DMS114 treated with DMSO at 0.1 percent for 48 hours (cell line): ENCODE data around the gene ZNF879.

Experiments
- DNase-seq: peaks from one replicate; lab custom pipeline; 2025; ENCODE audit not compliant: unreplicated experiment; lab: John Stamatoyannopoulos, UW

Gene ZNF879

GRCh38 chr5:179023528-179024189, at the start of gene ZNF879:
ZNF879 (plus strand) TSS chr5:179023804; CDS start chr5:179025005, 1,201 bp downstream.
- DNase-seq: peak; percentile 90

DNA sequence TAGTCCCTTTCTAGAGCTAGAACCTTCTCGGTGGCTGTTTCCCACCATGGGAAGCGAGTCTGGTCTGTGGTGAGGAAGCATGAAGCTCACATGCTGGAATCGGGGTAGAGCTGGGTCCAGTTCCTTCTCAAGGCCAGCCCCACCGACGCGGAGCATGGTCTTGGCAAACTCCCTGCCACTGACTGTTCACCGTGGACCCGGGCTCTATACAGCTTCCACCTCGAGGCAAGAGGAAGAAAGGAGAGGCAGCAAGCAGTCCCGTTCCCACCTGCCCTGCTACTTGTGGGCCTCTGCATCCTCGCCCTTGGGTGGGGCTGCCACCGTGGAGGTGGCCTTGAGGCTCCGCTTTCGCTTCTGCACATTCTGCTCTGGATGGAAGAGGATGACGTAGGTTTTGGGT, 42.2 kb upstream of the ZNF879 start:
- DNase-seq: no peak

DNA sequence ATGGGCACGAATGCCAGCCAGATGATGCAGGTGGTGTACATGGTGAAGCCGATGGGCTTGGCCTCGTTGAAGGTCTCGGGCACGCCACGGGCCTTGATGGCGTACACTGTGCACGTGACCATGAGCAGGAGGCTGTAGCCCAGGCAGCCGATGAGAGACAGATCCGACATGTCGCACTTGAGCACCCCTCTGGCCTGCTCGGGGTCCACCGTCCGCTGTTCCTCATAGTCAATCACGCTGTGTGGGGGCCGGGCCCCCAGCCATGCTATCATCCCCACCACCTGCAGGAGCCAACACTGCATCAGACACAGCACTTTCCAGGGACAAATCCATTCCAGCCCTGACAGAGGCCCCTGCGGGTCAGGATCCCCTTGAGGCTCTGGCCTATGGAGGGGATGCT, 40.7 kb upstream of the ZNF879 start:
- no peak for DNase-seq

GRCh38 chr5:178983728-178984127, 39.9 kb upstream of the ZNF879 start:
- no peak for DNase-seq

DNA sequence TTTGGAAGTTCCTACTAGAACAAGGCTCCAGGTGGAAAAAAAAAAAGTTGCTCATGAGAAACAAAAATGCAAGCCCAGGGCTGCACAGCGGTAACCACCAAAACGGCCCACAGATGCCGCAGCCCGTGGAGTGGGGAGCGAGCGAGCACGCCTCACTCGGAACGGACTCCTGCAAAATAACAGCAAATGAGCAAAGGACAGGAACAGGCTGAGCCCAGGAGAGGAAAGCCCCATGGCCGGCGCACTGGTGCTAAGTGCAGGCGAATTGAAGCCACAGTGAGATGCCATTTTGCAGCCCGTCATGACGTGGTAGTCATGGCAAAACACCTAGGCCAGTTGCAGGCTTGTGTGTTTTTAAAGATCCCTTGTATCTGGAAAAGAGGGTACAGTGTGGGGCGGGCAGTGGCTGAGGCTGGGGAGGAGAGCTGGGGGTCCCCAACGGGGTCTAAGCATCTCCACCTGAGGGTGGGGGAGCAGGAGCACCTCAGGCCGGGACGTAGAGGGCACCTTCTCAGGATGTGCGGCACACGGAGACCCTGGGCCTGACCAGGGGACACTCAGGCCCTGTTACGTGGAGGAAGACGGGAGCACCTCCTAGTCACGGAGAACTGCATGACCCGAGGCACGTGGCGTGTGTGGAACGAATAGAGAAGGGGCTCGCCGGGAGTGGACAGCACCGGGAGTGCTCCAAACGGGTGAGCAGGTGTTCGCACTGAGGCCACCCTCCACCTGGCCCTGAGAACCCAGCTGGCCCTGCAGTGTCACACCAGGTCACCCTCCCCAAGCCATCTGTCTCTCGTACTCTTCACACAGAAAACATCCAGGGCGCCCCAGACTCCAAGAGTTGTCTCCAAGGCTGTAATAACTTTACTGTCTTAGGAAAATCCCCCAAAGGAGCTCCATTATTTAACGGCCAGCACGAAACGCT, 39.2 kb upstream of the ZNF879 start:
- DNase-seq: no peak

GRCh38 chr5:178986326-178986960, 37.2 kb upstream of the ZNF879 start:
- no peak for DNase-seq

DNA sequence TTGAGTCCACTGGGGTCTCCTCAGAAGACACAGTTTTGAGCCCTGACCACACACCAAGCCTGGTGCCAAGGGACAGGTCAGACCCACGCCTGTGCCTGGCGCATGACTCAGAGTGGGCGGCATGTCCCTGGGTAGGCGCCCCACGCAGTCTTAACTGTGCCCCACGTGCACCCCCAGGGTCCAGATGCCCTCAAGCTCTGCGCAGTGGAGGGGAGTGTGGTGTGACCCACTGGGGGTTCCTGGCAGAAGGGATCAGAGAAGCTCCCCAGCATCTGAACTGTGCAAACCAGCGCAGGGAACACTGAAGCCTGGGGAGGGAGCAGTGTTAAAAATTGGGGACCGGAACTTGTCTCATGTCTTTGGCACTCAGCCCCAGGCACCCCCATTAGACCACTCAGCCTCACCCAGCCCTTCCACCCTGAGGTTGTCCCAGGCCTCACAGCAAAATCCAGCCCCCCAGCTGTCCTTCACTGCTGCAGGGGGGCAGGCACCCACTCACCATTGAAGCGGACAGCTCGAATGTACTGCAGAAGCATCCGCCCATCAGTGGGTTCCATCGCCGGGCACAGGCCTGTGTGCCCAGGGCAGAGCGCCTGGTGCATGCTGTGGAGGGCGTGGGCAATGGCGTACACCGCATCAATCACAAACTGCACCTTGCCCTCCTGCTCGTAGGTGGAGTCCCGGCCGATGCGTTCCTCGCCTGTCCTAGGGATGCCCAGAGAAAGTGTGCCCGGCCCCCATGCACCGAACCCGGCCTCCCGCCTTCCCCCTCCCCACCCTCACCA, 35.0 kb upstream of the ZNF879 start:
- no peak for DNase-seq

DNA sequence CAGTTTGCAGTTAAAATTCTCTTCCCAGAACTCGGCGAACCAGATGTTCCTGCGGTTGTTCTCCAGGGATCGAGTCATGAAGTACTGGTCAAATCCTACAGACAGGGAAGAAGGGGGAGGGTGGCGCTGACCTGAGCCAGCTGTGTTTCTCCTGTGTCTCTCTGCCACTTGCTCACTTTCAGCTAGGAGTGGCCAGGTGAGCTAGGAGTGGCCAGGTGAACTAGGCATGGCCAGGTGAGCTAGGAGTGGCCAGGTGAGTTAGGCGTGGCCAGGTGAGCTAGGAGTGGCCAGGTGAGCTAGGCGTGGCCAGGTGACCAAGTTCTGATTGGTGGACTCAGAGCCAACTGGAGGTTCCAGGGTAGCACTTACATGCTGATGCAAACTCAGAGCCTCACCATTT, 34.3 kb upstream of the ZNF879 start:
- no peak for DNase-seq

- no peak for DNase-seq
Observed at GRCh38 chr5:178990491-178990890, 33.1 kb upstream of the ZNF879 start.

GRCh38 chr5:178991190-178992145, 32.1 kb upstream of the ZNF879 start:
- DNase-seq: no peak

DNA sequence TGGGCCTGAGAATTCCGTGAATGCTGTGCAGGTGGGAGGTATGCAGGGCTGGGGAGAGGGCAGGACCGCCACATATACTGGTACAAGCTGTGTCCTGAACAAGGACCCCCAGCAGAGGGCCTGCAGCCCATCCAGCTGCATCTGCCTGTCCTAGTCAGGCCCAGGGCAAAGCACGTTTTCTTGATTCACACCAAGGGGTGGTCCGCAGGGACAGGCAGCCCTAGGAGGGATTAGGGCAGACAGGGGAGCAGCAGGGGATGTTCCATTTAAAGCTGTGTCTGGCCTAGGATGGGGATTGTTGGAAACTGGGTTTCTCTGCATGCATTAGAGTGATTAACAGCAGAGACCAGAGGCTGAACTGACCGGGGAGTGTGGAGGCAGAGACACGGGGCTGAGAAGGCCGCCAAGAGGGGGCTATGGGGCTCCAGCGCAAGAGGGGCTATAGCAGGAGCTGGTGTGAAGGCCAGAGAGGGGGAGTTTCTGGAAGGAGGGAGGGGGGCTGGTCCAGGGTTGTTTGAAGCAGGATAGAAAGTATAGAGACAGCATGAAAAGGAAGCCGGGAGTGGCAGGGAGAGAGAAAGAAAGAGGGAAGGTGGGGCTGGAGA, 31.2 kb upstream of the ZNF879 start:
- no peak for DNase-seq

- DNase-seq: no peak
Observed at GRCh38 chr5:178993236-178993765, 30.3 kb upstream of the ZNF879 start.

DNA sequence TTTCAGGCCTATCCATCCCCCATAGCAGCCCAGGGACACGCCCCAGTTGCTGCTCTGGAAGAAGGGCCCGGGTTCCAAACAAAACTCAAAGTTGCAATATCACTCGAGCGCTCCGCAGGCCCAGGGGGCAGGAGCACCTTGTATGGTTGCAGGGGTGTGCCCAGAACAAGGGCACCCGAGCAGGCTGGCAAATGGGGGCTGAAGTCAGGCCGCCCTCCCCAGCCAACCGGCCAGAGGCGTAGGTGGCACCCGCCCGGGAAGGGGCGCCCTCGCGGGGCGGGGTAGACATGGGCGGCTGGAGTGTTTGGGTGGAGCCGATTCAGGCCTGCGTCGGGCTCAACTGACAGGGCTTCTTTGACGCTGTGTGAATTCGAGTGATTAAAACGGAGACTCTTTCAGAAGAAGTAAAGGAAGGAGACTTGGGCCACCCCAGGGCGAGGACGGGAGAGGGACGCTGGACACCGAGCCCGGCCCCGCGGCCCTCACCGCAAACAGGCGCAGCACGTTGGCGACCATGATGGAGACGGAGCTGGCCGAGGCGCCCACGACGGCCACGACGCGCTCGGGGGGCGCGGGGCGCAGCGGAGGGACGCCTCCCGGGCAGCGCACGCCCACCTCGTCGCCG, 29.5 kb upstream of the ZNF879 start:
- DNase-seq: no peak

GRCh38 chr5:178994580-178995340, 28.8 kb upstream of the ZNF879 start, which contains the start of gene GRM6:
GRM6 (minus strand) TSS chr5:178995320; CDS start chr5:178994944, 376 bp downstream.
- no peak for DNase-seq

GRCh38 chr5:178995341-178995690, 28.3 kb upstream of the ZNF879 start:
- no peak for DNase-seq

DNA sequence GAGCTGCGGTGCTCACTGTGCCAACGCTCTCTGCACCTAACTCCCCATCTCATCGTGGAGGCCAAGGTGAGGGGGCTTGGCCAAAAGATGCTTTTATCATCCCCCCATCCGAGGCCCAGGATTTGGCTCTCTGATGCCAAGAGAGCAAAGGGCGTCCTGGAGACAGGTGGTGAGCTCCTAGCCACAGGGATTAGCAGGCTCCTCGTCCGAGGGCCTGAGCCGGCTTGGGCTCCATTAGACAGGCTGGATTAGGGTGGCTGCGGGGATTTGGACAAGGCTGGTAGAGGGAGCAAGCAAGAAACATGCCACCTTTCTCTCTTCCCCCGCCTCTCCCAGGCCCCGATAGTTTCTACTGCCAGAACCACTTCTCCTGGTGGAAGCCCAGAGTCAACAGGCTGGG, 27.4 kb upstream of the ZNF879 start:
- DNase-seq: no peak

GRCh38 chr5:178997191-178997590, 26.4 kb upstream of the ZNF879 start:
- DNase-seq: no peak

- DNase-seq: no peak
Observed at GRCh38 chr5:178998441-178998840, 25.2 kb upstream of the ZNF879 start.
